Natural killer cell treated with Interleukin-12 subunit alpha and Interleukin-12 subunit beta and Interleukin-15 and Interleukin-18, amount 100 ng/mL, for 72 hours (primary cell): ENCODE results near the gene ACAD11. TPM values are rescaled to one million over a fixed set of nuclear protein-coding genes. Genes with fewer than 3 reads are reported as not detected.
A peak's percentile ranks its signal among the peaks of the same experiment; 100 is the strongest.

Experiments
- ATAC-seq, 2 donors: fragments of 150-1000 bp; cut with Tn5 transposase in 1 of 2; sonication (Bioruptor Pico), chemical (Tn5 transposase) in 1 of 2; 2 replicates each; pipeline ENCODE4 v1.10.0; 2021
- DNase-seq: peaks from one replicate; pipeline ENCODE4 v3.0.0; 2022; ENCODE audit warnings: low spot score
- H3K27ac Mint-ChIP-seq, 2 donors: 1 replicate in 1 of 2; 2 replicates in 1 of 2; pipeline ENCODE4 v1.8.0; 2022; ENCODE audit warnings: mixed read lengths in 2 of 2, mild to moderate bottlenecking in 1 of 2, moderate library complexity in 1 of 2
- H3K27me3 Mint-ChIP-seq, 2 donors: 1 replicate in 1 of 2; 2 replicates in 1 of 2; pipeline ENCODE4 v1.8.0; 2022; ENCODE audit warnings: mixed read lengths in 2 of 2
- H3K36me3 Mint-ChIP-seq: one replicate; pipeline ENCODE4 v1.8.0; 2022; ENCODE audit warnings: mixed read lengths
- H3K4me1 Mint-ChIP-seq, 2 donors: 1 replicate in 1 of 2; 2 replicates in 1 of 2; pipeline ENCODE4 v1.8.0; 2022; ENCODE audit warnings: low read depth in 2 of 2, mixed read lengths in 2 of 2, mild to moderate bottlenecking in 1 of 2
- H3K4me3 Mint-ChIP-seq: one replicate; pipeline ENCODE4 v1.8.0; 2022; ENCODE audit warnings: mixed read lengths
- H3K9me3 Mint-ChIP-seq: 2 replicates; pipeline ENCODE4 v1.8.0; 2022; ENCODE audit warnings: mixed read lengths
- total RNA-seq, 2 donors: library from RNA; stranded (reverse); gene quantifications; one replicate each; pipeline ENCODE4 v1.2.3, GENCODE V29; 2022

ACAD11 gene
- 10 to 100 TPM in 1 of 2 donors, 1 to 10 TPM in 1; 9.3 to 11.5 TPM for total RNA-seq

- peak; percentile 60 for DNase-seq
- peak; percentile 79 to 85 for ATAC-seq
- H3K9me3 Mint-ChIP-seq = no peaks in the 10 kb centered on the region
- no peaks in the 10 kb centered on the region for H3K27me3 Mint-ChIP-seq
- no peaks in the 10 kb centered on the region for H3K36me3 Mint-ChIP-seq
- peak within 1 kb of the TSS; percentile 96 for H3K4me3 Mint-ChIP-seq
- H3K4me1 Mint-ChIP-seq = peaks cover 36 to 41% of the 10 kb centered on the region in 2 donors
- peak within 1 kb of the TSS; percentile 92 to 96 for H3K27ac Mint-ChIP-seq
Observed at GRCh38 chr3:132659365-132660051, at the start of gene ACAD11. Gene ACAD11, minus strand, starts transcription at chr3:132659809. Its CDS starts 58 bp downstream, at chr3:132659751.

DNA sequence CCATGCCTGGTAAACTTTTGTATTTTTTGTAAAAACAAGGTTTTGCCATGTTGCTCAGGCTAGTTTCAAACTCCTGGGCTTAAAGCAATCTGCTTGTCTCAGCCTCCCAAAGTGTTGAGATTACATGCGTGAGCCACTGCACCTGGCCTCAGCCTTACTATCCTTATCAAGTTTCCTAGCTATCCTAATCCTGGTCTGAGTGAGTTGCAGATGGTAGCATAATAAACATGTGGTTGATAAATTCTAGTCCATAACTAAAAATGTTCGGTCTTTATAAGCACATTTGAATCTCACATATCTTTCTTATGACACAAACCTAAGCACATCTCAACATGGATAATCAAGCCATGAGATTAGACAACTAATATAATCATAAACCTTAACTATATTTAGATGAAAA, 44.1 kb upstream of the ACAD11 start:
- Mint-ChIP-seq H3K27ac (no peak overlapping the region), H3K36me3 (peaks cover 32% of the 10 kb centered on the region), H3K4me3 (no peak overlapping the region), H3K4me1 (no peaks in the 10 kb centered on the region), H3K9me3 (no peaks in the 10 kb centered on the region), H3K27me3 (no peaks in the 10 kb centered on the region)
- DNase-seq = no peak
- no peak for ATAC-seq

DNA sequence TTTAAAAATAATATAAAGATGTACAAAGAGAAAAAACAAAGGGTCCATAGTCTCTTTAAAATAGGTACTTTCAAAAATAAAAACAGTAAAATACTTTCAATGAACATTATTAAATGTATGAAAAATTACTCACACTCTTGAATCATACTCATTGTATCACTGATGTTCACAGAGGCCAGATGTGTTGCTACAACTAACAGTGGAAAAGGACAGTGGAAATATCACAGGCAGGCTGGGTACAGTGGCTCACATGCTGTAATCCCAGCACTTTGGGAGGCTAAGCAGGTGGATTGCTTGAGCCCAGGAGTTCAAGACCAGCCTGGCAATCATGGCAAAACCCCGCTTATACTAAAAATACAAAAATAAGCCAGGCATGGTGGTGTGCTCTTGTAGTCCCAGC, 35.8 kb upstream of the ACAD11 start:
- ATAC-seq (no peak), DNase-seq (no peak)
- no peaks in the 10 kb centered on the region for H3K4me1 Mint-ChIP-seq
- no peak overlapping the region for H3K27ac Mint-ChIP-seq
- H3K9me3 Mint-ChIP-seq = no peaks in the 10 kb centered on the region
- H3K36me3 Mint-ChIP-seq = peaks cover 14% of the 10 kb centered on the region
- no peak overlapping the region for H3K4me3 Mint-ChIP-seq
- H3K27me3 Mint-ChIP-seq = no peaks in the 10 kb centered on the region

- DNase-seq (no peak), ATAC-seq (no peak)
- peaks cover 13% of the 10 kb centered on the region for H3K36me3 Mint-ChIP-seq
- H3K27me3 Mint-ChIP-seq = no peaks in the 10 kb centered on the region
- no peak overlapping the region for H3K4me3 Mint-ChIP-seq
- H3K4me1 Mint-ChIP-seq = no peaks in the 10 kb centered on the region
- H3K9me3 Mint-ChIP-seq = no peaks in the 10 kb centered on the region
- H3K27ac Mint-ChIP-seq = no peak overlapping the region
Observed at GRCh38 chr3:132694991-132695390, 35.4 kb upstream of the ACAD11 start.

GRCh38 chr3:132690040-132690439, 30.4 kb upstream of the ACAD11 start:
- H3K36me3 Mint-ChIP-seq = peaks cover 12% of the 10 kb centered on the region
- no peaks in the 10 kb centered on the region for H3K9me3 Mint-ChIP-seq
- no peak for ATAC-seq
- DNase-seq = no peak
- no peaks in the 10 kb centered on the region for H3K27me3 Mint-ChIP-seq
- no peak overlapping the region for H3K4me3 Mint-ChIP-seq
- H3K4me1 Mint-ChIP-seq = no peaks in the 10 kb centered on the region
- no peak overlapping the region for H3K27ac Mint-ChIP-seq

- no peak overlapping the region for H3K27ac Mint-ChIP-seq
- no peak overlapping the region for H3K4me3 Mint-ChIP-seq
- no peaks in the 10 kb centered on the region for H3K9me3 Mint-ChIP-seq
- no peak for ATAC-seq
- H3K36me3 Mint-ChIP-seq = peaks cover 12% of the 10 kb centered on the region
- no peaks in the 10 kb centered on the region for H3K27me3 Mint-ChIP-seq
- no peaks in the 10 kb centered on the region for H3K4me1 Mint-ChIP-seq
- no peak for DNase-seq
Observed at GRCh38 chr3:132682201-132682600, 22.6 kb upstream of the ACAD11 start.

DNA sequence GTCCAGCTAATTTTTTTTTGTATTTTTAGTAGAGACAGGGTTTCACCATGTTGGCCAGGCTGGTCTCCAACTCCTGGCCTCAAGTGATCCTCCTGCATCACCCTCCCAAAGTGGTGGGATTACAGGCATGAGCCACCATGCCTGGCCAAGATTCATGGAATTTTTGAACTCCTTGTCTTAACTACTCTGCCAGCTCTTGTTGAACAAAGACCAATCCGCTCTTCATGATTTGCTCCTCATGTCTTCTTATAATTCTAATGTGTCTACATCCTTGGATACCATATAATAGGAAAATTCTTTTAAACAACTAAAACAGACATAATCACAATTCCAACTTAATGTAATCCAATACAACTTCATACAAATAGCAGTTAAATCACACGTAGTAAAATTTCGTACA, 21.8 kb upstream of the ACAD11 start:
- Mint-ChIP-seq H3K27ac (no peak overlapping the region), H3K4me3 (no peak overlapping the region), H3K36me3 (peaks cover 19% of the 10 kb centered on the region), H3K27me3 (no peaks in the 10 kb centered on the region), H3K4me1 (no peaks in the 10 kb centered on the region), H3K9me3 (no peaks in the 10 kb centered on the region)
- ATAC-seq = no peak
- no peak for DNase-seq

DNA sequence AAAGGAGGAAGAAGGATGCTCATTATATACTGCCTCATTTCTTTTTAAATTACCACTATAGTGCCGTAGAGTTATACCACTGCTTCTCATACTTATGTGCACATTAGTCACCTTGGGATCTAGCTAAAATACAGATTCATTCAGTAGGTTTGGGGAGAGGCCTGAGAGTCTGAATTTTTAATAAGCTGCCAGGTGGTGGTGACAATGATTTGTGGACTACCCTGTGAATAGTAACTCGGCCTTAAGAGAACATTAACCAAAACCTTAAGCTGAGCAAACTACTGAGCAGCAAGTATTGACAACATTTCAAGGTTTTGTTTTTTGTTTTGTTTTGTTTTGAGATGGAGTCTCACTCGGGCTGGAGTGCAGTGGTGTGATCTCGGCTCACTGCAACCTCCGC, 20.3 kb upstream of the ACAD11 start:
- H3K27me3 Mint-ChIP-seq = no peaks in the 10 kb centered on the region
- ATAC-seq = no peak
- no peaks in the 10 kb centered on the region for H3K9me3 Mint-ChIP-seq
- no peaks in the 10 kb centered on the region for H3K4me1 Mint-ChIP-seq
- peaks cover 26% of the 10 kb centered on the region for H3K36me3 Mint-ChIP-seq
- no peak overlapping the region for H3K4me3 Mint-ChIP-seq
- DNase-seq = no peak
- H3K27ac Mint-ChIP-seq = no peak overlapping the region

- H3K27ac Mint-ChIP-seq = no peak overlapping the region
- no peaks in the 10 kb centered on the region for H3K9me3 Mint-ChIP-seq
Observed at GRCh38 chr3:132675408-132675807, 15.8 kb upstream of the ACAD11 start.

GRCh38 chr3:132669256-132669777, 9.7 kb upstream of the ACAD11 start:
- Mint-ChIP-seq H3K4me3 (no peak overlapping the region), H3K27ac (no peak overlapping the region), H3K27me3 (no peaks in the 10 kb centered on the region), H3K9me3 (no peaks in the 10 kb centered on the region), H3K36me3 (peaks cover 6% of the 10 kb centered on the region), H3K4me1 (peaks cover 7 to 10% of the 10 kb centered on the region in 2 donors)
- ATAC-seq = no peak
- DNase-seq = no peak

More at GRCh38 chr3:132675408-132675807, 15.8 kb upstream of the ACAD11 start:
- Mint-ChIP-seq H3K4me3 (no peak overlapping the region), H3K4me1 (no peaks in the 10 kb centered on the region), H3K27me3 (no peaks in the 10 kb centered on the region), H3K36me3 (peaks cover 22% of the 10 kb centered on the region)
- no peak for DNase-seq
- no peak for ATAC-seq

- DNase-seq = no peak
- H3K27ac Mint-ChIP-seq = no peak overlapping the region
- ATAC-seq = no peak
- H3K9me3 Mint-ChIP-seq = no peaks in the 10 kb centered on the region
- no peaks in the 10 kb centered on the region for H3K36me3 Mint-ChIP-seq
- no peak overlapping the region for H3K4me3 Mint-ChIP-seq
- H3K4me1 Mint-ChIP-seq = peaks cover 26 to 35% of the 10 kb centered on the region in 2 donors
- no peaks in the 10 kb centered on the region for H3K27me3 Mint-ChIP-seq
Observed at GRCh38 chr3:132665230-132665745, 5.7 kb upstream of the ACAD11 start.

DNA sequence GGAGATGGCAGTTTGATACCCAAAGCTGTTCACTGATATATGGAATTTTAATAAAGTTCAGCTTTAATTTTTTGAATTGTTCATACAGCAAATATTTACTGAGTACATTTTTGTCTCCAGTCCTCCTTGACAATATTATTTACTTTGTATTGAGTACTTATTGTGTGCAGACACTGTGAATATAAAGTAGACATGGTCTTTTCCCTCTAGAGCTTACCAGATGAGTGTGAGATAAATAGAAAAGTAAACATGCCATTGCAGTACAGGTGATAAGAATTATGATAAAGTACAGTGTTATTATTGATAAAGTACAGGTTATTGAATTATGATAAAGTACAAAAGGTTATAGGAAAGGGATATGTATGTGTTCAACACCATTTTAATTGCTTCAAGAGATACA, 2.6 kb upstream of the ACAD11 start:
- ATAC-seq = no peak
- no peak for DNase-seq
- Mint-ChIP-seq H3K36me3 (no peaks in the 10 kb centered on the region), H3K4me1 (peaks cover 32 to 48% of the 10 kb centered on the region in 2 donors), H3K27ac (peak overlapping the region in 1 of 2 donors; percentile 96), H3K4me3 (peak overlapping the region; percentile 2), H3K27me3 (no peaks in the 10 kb centered on the region), H3K9me3 (no peaks in the 10 kb centered on the region)

DNA sequence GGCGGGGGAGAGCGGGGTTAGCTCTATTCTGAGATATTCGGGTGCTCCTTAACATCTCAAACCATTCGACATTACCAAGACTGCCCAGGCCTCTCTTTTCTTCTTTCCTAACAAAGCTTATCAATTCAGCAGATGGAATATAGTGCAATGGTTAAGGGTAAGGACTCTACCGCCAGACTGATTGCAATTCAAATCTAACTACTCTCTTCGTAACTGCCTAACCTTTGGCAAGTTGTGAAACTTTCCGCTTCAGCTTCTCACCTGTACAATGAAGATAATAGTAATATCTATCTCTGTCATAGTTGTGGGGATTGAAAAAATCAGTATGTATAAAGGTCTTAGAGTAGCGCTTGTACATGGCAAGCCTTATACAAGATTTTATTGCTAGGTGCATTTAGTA, 1.5 kb upstream of the ACAD11 start:
- no peaks in the 10 kb centered on the region for H3K27me3 Mint-ChIP-seq
- H3K36me3 Mint-ChIP-seq = no peaks in the 10 kb centered on the region
- ATAC-seq (no peak), DNase-seq (no peak)
- H3K4me1 Mint-ChIP-seq = peaks cover 35 to 48% of the 10 kb centered on the region in 2 donors
- peak overlapping the region; percentile 92 to 96 for H3K27ac Mint-ChIP-seq
- peak overlapping the region; percentile 96 for H3K4me3 Mint-ChIP-seq
- H3K9me3 Mint-ChIP-seq = no peaks in the 10 kb centered on the region

GRCh38 chr3:132660811-132661070, 1.1 kb upstream of the ACAD11 start:
- H3K4me1 Mint-ChIP-seq = peaks cover 37 to 48% of the 10 kb centered on the region in 2 donors
- H3K4me3 Mint-ChIP-seq = peak overlapping the region; percentile 96
- DNase-seq (no peak), ATAC-seq (peak in 1 of 2 donors; percentile 45)
- peak overlapping the region; percentile 92 to 96 for H3K27ac Mint-ChIP-seq
- no peaks in the 10 kb centered on the region for H3K9me3 Mint-ChIP-seq
- no peaks in the 10 kb centered on the region for H3K36me3 Mint-ChIP-seq
- no peaks in the 10 kb centered on the region for H3K27me3 Mint-ChIP-seq
